Measurements from ENCODE around the gene DUSP10. TPM values are rescaled to one million over a fixed set of nuclear protein-coding genes. Genes with fewer than 3 reads are reported as not detected.

Gene DUSP10
- total RNA-seq, 4 donors from 2014 or later, result 2.9 to 7.0 (median 5.9) TPM

- no peak for TF ChIP-seq POLR2A (IDR thresholded peaks at IDR 0.05)
- TF ChIP-seq CTCF (IDR thresholded peaks at IDR 0.05 in 4 of 5, conservative IDR thresholded peaks at IDR 0.05 in 1 of 5), result no peak
- no peaks in the 10 kb centered on the region for H3K4me1 ChIP-seq
- intact Hi-C loops (cut with DNase I; ENCODE audit: low total_unique reads), result no loop called here
- H3K36me3 ChIP-seq, result no peaks in the 10 kb centered on the region
- DNase-seq (no peak), ATAC-seq (no peak)
- H3K27me3 ChIP-seq, result no peaks in the 10 kb centered on the region
- no peak overlapping the region for H3K27ac ChIP-seq
- in situ Hi-C loops (cut with MboI; ENCODE audit: low sequenced_read_pairs in 4 of 4), result no loop called here
- H3K4me3 ChIP-seq, result no peak overlapping the region
- no peaks in the 10 kb centered on the region for H3K9me3 ChIP-seq
These were observed 34.8 kb upstream of the DUSP10 start for GRCh38 chr1:221776495-221777301.

GRCh38 chr1:221775206-221775605 is 33.3 kb upstream of the DUSP10 start:
- intact Hi-C loops (cut with DNase I; ENCODE audit: low total_unique reads) (no loop called here), in situ Hi-C loops (cut with MboI; ENCODE audit: low sequenced_read_pairs in 4 of 4) (no loop called here)
- Histone ChIP-seq H3K9me3 (no peaks in the 10 kb centered on the region), H3K36me3 (no peaks in the 10 kb centered on the region), H3K4me3 (no peak overlapping the region), H3K27ac (no peak overlapping the region), H3K4me1 (no peaks in the 10 kb centered on the region), H3K27me3 (no peaks in the 10 kb centered on the region)
- ATAC-seq (no peak), DNase-seq (no peak)
- TF ChIP-seq POLR2A (IDR thresholded peaks at IDR 0.05), result no peak
- TF ChIP-seq CTCF (IDR thresholded peaks at IDR 0.05 in 4 of 5, conservative IDR thresholded peaks at IDR 0.05 in 1 of 5), result no peak

DNA sequence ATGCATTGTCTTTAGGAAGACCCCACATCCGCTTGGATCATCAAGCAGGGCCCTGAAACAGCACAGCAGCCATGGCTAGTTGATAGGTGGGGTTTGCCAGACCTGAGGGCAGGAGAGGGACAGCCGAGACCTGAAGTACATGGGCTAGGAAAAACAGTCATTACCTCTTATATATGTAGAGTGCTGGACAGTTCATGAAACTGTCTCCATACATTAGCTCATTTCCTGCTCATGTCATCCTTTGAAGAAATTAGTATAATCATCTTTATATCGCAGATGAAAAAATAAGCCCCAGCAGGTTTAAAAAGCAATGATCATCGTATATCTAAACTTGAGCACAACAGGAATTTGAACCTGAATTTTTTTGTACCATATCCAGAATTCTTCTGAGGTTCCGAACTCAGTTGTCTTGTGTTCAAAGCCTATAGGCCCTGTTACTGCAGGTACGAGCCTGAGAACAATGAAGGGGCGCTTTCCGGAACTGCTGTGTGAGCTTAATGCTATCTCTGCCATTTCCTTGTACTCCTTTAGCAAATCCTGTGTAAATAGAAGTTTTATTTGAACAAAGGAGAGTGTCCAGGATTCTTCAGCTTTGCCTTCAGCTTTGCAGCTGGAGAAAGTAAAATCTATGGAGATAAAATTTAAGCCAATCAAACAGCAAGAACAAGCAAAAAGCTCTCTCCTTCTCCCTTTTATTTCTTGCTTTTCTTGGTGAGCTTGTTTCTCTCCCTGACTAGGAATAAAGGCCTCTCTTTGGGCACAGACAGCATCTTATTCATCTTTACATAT is 32.4 kb upstream of the DUSP10 start:
- H3K4me3 ChIP-seq, result no peak overlapping the region
- TF ChIP-seq CTCF (IDR thresholded peaks at IDR 0.05 in 4 of 5, conservative IDR thresholded peaks at IDR 0.05 in 1 of 5), result no peak
- no peak for TF ChIP-seq POLR2A (IDR thresholded peaks at IDR 0.05)
- no peaks in the 10 kb centered on the region for H3K27me3 ChIP-seq
- H3K27ac ChIP-seq, result no peak overlapping the region
- no peaks in the 10 kb centered on the region for H3K9me3 ChIP-seq
- no peaks in the 10 kb centered on the region for H3K4me1 ChIP-seq
- intact Hi-C loops (cut with DNase I; ENCODE audit: low total_unique reads), result loop anchor here (5.0 kb wide), 1 partner anchor 43 kb away; no protein-coding TSS in a partner anchor
- in situ Hi-C loops (cut with MboI; ENCODE audit: low sequenced_read_pairs in 4 of 4), result loop anchor here in 1 of 4 donors (25.0 kb wide), 1 partner anchor 212 kb away; no protein-coding TSS in a partner anchor
- no peaks in the 10 kb centered on the region for H3K36me3 ChIP-seq
- no peak for ATAC-seq
- no peak for DNase-seq

GRCh38 chr1:221773383-221773782 is 31.5 kb upstream of the DUSP10 start:
- no peak for DNase-seq
- Histone ChIP-seq H3K27ac (no peak overlapping the region), H3K27me3 (no peaks in the 10 kb centered on the region), H3K4me3 (no peak overlapping the region), H3K9me3 (no peaks in the 10 kb centered on the region), H3K4me1 (no peaks in the 10 kb centered on the region), H3K36me3 (no peaks in the 10 kb centered on the region)
- intact Hi-C loops (cut with DNase I; ENCODE audit: low total_unique reads), result loop anchor here (5.0 kb wide), 1 partner anchor 44 kb away; no protein-coding TSS in a partner anchor
- no peak for TF ChIP-seq CTCF (IDR thresholded peaks at IDR 0.05 in 4 of 5, conservative IDR thresholded peaks at IDR 0.05 in 1 of 5)
- no peak for TF ChIP-seq POLR2A (IDR thresholded peaks at IDR 0.05)
- no peak for ATAC-seq
- in situ Hi-C loops (cut with MboI; ENCODE audit: low sequenced_read_pairs in 4 of 4), result loop anchor here in 1 of 4 donors (25.0 kb wide), 1 partner anchor 211 kb away; no protein-coding TSS in a partner anchor
